IMR-90 (cell line): ENCODE measurements around the gene ILK. TPM values are rescaled to one million over a fixed set of nuclear protein-coding genes. Genes with fewer than 3 reads are reported as not detected.

Source experiments
- ATAC-seq: fragments of 200-7000 bp; cut with Tn5 transposase; 2 replicates; pipeline ENCODE4 v1.9.1; 2020; ENCODE audit warnings: low read depth, mild to moderate bottlenecking, moderate library complexity
- BruUV-seq: library from RNA; stranded (reverse); fragments of 400-500 nt; replicated peaks from 2 replicates; lab custom pipeline; 2021; lab: Mats Ljungman, UMichigan
- CTCF ChIA-PET: fragments of 300-600 bp; formaldehyde crosslinking; extraction: SDS; loops from one replicate; lab custom pipeline; 2021; ENCODE audit warnings: antibody characterized with exemption; lab: Yijun Ruan, JAX
- POLR2A ChIA-PET: fragments of 300-600 bp; sonication (Branson Sonifier 250); formaldehyde crosslinking; loops from one replicate; lab custom pipeline; 2022; ENCODE audit warnings: antibody characterized with exemption; ENCODE audit not compliant: unreplicated experiment; lab: Charles Lee
- DNase-seq: peaks from one replicate; pipeline ENCODE4 v3.0.0; 2013
- H2AFZ ChIP-seq: replicated peaks from 2 replicates; pipeline ENCODE3; 2013; ENCODE audit warnings: low read length, mild to moderate bottlenecking; ENCODE audit not compliant: poor library complexity
- H2AK5ac ChIP-seq: 2 replicates; pipeline ENCODE4 v1.6.1; 2013; ENCODE audit warnings: low read depth, low read length, inconsistent platforms
- H2AK9ac ChIP-seq: replicated peaks from 2 replicates; pipeline ENCODE3; 2013; ENCODE audit warnings: mild to moderate bottlenecking, low read depth, low read length, moderate library complexity; ENCODE audit not compliant: poor library complexity
- H2BK120ac ChIP-seq: 2 replicates; pipeline ENCODE4 v1.6.1; 2013; ENCODE audit warnings: low read depth, low read length, inconsistent platforms
- H2BK15ac ChIP-seq: 3 replicates; pipeline ENCODE4 v1.6.1; 2013; ENCODE audit warnings: low read depth, low read length, inconsistent platforms
- H2BK20ac ChIP-seq: 2 replicates; pipeline ENCODE4 v1.6.1; 2013; ENCODE audit warnings: low read depth, mild to moderate bottlenecking, inconsistent platforms, low read length, moderate library complexity
- H2BK5ac ChIP-seq: 2 replicates; pipeline ENCODE4 v1.6.1; 2013; ENCODE audit warnings: mild to moderate bottlenecking, low read depth, low read length, inconsistent platforms; ENCODE audit not compliant: poor library complexity, severe bottlenecking
- H3K14ac ChIP-seq: replicated peaks from 2 replicates; pipeline ENCODE4 v1.6.1; 2013; ENCODE audit warnings: low read depth, low read length, inconsistent platforms
- H3K18ac ChIP-seq: 2 replicates; pipeline ENCODE4 v1.6.1; 2013; ENCODE audit warnings: low read depth, low read length, control low read depth
- H3K23ac ChIP-seq: 2 replicates; pipeline ENCODE4 v1.6.1; 2013; ENCODE audit warnings: low read depth, low read length, inconsistent platforms
- H3K27ac ChIP-seq: 2 replicates; pipeline ENCODE4 v1.5.1; 2013; ENCODE audit warnings: mild to moderate bottlenecking, control low read depth, low read length; ENCODE audit not compliant: insufficient read depth
- H3K27me3 ChIP-seq: 2 replicates; pipeline ENCODE4 v1.6.1; 2013; ENCODE audit warnings: low read length; ENCODE audit not compliant: control insufficient read depth, insufficient read depth
- H3K36me3 ChIP-seq: 2 replicates; pipeline ENCODE4 v1.6.1; 2013; ENCODE audit warnings: low read length, mixed read lengths; ENCODE audit not compliant: control insufficient read depth, insufficient read depth
- H3K4ac ChIP-seq: 2 replicates; pipeline ENCODE4 v1.6.1; 2013; ENCODE audit warnings: low read depth, low read length, inconsistent platforms
- H3K4me1 ChIP-seq: 2 replicates; pipeline ENCODE4 v1.6.1; 2013; ENCODE audit warnings: low read length, mixed read lengths; ENCODE audit not compliant: control insufficient read depth, insufficient read depth
- H3K4me2 ChIP-seq: 2 replicates; pipeline ENCODE4 v1.6.1; 2013; ENCODE audit warnings: low read depth, mild to moderate bottlenecking, control low read depth, low read length, moderate library complexity
- H3K4me3 ChIP-seq: 2 replicates; pipeline ENCODE4 v1.5.1; 2013; ENCODE audit warnings: low read depth, mild to moderate bottlenecking, control low read depth, low read length, moderate library complexity; ENCODE audit not compliant: insufficient read depth
- H3K56ac ChIP-seq: 2 replicates; pipeline ENCODE4 v1.6.1; 2013; ENCODE audit warnings: low read length, inconsistent platforms; ENCODE audit not compliant: insufficient read depth; ENCODE audit errors: extremely low read depth
- H3K79me1 ChIP-seq, 2 experiments: 2 replicates each; pipeline ENCODE4 v1.6.1; 2013; ENCODE audit warnings: low read length in 2 of 2, inconsistent platforms in 1 of 2, low read depth in 1 of 2
- H3K9ac ChIP-seq: 2 replicates; pipeline ENCODE4 v1.6.1; 2013; ENCODE audit warnings: low read depth, low read length, control low read depth
- H3K9me1 ChIP-seq: 2 replicates; pipeline ENCODE4 v1.6.1; 2013; ENCODE audit warnings: low read length, inconsistent platforms; ENCODE audit not compliant: insufficient read depth
- H3K9me3 ChIP-seq: 2 replicates; pipeline ENCODE4 v1.6.1; 2013; ENCODE audit warnings: low read length; ENCODE audit not compliant: control insufficient read depth, insufficient read depth
- H4K20me1 ChIP-seq: 2 replicates; pipeline ENCODE4 v1.6.1; 2013; ENCODE audit warnings: low read length, inconsistent platforms; ENCODE audit not compliant: insufficient read depth
- H4K5ac ChIP-seq: 2 replicates; pipeline ENCODE4 v1.6.1; 2013; ENCODE audit warnings: mild to moderate bottlenecking, low read depth, low read length, control low read depth
- H4K8ac ChIP-seq, 2 experiments: 2 replicates each; pipeline ENCODE4 v1.6.1; 2013; ENCODE audit warnings: low read depth in 2 of 2, low read length in 2 of 2, control low read depth in 1 of 2, inconsistent platforms in 1 of 2
- H4K91ac ChIP-seq: 2 replicates; pipeline ENCODE4 v1.6.1; 2013; ENCODE audit warnings: low read depth, low read length, inconsistent platforms; ENCODE audit not compliant: insufficient read depth
- CEBPB ChIP-seq: IDR thresholded peaks from 2 replicates; pipeline ENCODE4 v1.6.1; 2012; ENCODE audit warnings: low read depth, low read length, improper control_type of control experiment
- ELK1 ChIP-seq: fragments of 150-350 bp; IDR thresholded peaks from 2 replicates; pipeline ENCODE4 v1.6.1; 2016; ENCODE audit warnings: low read depth, mild to moderate bottlenecking, low read length, moderate library complexity, borderline replicate concordance
- NFE2L2 ChIP-seq: fragments of 150-350 bp; IDR thresholded peaks from 2 replicates; pipeline ENCODE4 v1.6.1; 2016; ENCODE audit warnings: low read depth, mild to moderate bottlenecking, low read length
- POLR2A ChIP-seq: IDR thresholded peaks from 2 replicates; pipeline ENCODE4 v1.6.1; 2012; ENCODE audit warnings: mild to moderate bottlenecking, low read depth, low read length
- WGBS, 2 experiments: methylation state at CpG; one replicate each; pipeline versions ENCODE4 v1.1.5 to v1.1.7; 2013; ENCODE audit warnings: missing lambda C conversion rate in 2 of 2; ENCODE audit not compliant: insufficient read length in 1 of 2; ENCODE audit errors: extremely low coverage in 2 of 2; 5-methylcytosine and 5-hydroxymethylcytosine counted together
- dilution Hi-C: fragments of 300-500 bp; cut with HindIII; formaldehyde crosslinking; loops from one replicate; pipeline ENCODE4 v1.14.3; 2018; ENCODE audit warnings: low sequenced_read_pairs; ENCODE audit not compliant: unreplicated experiment
- in situ Hi-C: fragments of 300-500 bp; cut with MboI; formaldehyde crosslinking; loops from 3 replicates; pipeline ENCODE4 v1.14.3; 2019; ENCODE audit warnings: low sequenced_read_pairs, inconsistent platforms, mixed read lengths
- intact Hi-C: fragments of 100-400 bp; cut with micrococcal nuclease; formaldehyde crosslinking; loops from 2 replicates; pipeline ENCODE4 v1.10.0; 2022
- polyA plus RNA-seq, 3 experiments: library from polyadenylated mRNA; depleted of rRNA; stranded (reverse); fragments of >200 nt; gene quantifications; 2 replicates each; pipeline ENCODE4 v1.2.3, GENCODE V29; 2012; ENCODE audit warnings: low replicate concordance in 1 of 3
- total RNA-seq: library from RNA; depleted of rRNA; stranded (reverse); fragments of >200 nt; gene quantifications from 2 replicates; pipeline ENCODE4 v1.2.3, GENCODE V29; 2012

ILK gene
- total and polyA plus RNA-seq, 2 of the 4 experiments (the other 2 are of a cell fraction) = 339 to 389 TPM

GRCh38 chr11:6619004-6619745 lies 15.6 kb downstream of the ILK start, which contains the start of gene TPP1 (continued):
- TF ChIP-seq ELK1 = no peak
- TF ChIP-seq CEBPB = no peak
- TF ChIP-seq NFE2L2 = 0 out of 2 replicates have a peak, but pooled peaks have one; percentile 3

- Histone ChIP-seq H3K9ac (no peak overlapping the region), H3K23ac (no peak overlapping the region), H2BK15ac (no peak overlapping the region), H3K4me3 (no peak overlapping the region), H3K4ac (no peak overlapping the region), H2AFZ (no peak overlapping the region), H3K79me1 (peaks cover 9 to 33% of the 10 kb centered on the region in 2 experiments), H2AK9ac (no peak overlapping the region), H3K9me1 (peaks cover 15% of the 10 kb centered on the region), H3K56ac (no peak overlapping the region), H3K18ac (no peak overlapping the region), H3K9me3 (no peaks in the 10 kb centered on the region), H3K4me2 (no peak overlapping the region), H4K5ac (no peak overlapping the region), H3K27me3 (no peaks in the 10 kb centered on the region), H3K14ac (no peak overlapping the region), H4K20me1 (peaks cover 9% of the 10 kb centered on the region; the same call in 1 of the 2 replicates), H2AK5ac (no peak overlapping the region), H4K91ac (no peak overlapping the region), H4K8ac (no peak overlapping the region), H2BK5ac (no peak overlapping the region), H2BK20ac (no peak overlapping the region), H3K36me3 (peaks cover 30% of the 10 kb centered on the region), H3K27ac (no peak overlapping the region), H3K4me1 (peaks cover 7% of the 10 kb centered on the region), H2BK120ac (no peak overlapping the region)
- dilution Hi-C loops (no loop called here), in situ Hi-C loops (no loop called here), intact Hi-C loops (no loop called here)
- no peak for DNase-seq
- ATAC-seq = no peak
- WGBS, 2 experiments = 88% methylated on average over 1 of the region's 1 CpG; no CpG with 5 or more reads in 1 of the 2 experiments
- TF ChIP-seq POLR2A = no peak
- BruUV-seq = no TSS peak
- ChIA-PET CTCF (interaction anchor here (0.7 to 0.8 kb wide), 2 partner anchors 11 to 15 kb away, joined by 3 read pairs; no protein-coding TSS in a partner anchor), POLR2A (interaction anchor here (1.0 kb wide), 1 partner anchor 9 kb away, joined by 4 read pairs; the partner anchor contains the start of gene TAF10)
Observed at GRCh38 chr11:6620636-6621035, 17.1 kb downstream of the ILK start.
